GM21360 (cell line): Measurements from ENCODE around the gene COX4I2.

ENCODE experiments used
- ATAC-seq: cut with Tn5 transposase; IDR thresholded peaks from one replicate; pipeline ENCODE4 v1.9.1; 2021; ENCODE audit warnings: mild to moderate bottlenecking, moderate library complexity; ENCODE audit not compliant: unreplicated experiment

The COX4I2 gene

GRCh38 chr20:31691646-31692275 lies 54.0 kb downstream of the COX4I2 start:
- ATAC-seq, result peak; percentile 49

GRCh38 chr20:31693402-31693801 lies 55.7 kb downstream of the COX4I2 start:
- no peak for ATAC-seq

DNA sequence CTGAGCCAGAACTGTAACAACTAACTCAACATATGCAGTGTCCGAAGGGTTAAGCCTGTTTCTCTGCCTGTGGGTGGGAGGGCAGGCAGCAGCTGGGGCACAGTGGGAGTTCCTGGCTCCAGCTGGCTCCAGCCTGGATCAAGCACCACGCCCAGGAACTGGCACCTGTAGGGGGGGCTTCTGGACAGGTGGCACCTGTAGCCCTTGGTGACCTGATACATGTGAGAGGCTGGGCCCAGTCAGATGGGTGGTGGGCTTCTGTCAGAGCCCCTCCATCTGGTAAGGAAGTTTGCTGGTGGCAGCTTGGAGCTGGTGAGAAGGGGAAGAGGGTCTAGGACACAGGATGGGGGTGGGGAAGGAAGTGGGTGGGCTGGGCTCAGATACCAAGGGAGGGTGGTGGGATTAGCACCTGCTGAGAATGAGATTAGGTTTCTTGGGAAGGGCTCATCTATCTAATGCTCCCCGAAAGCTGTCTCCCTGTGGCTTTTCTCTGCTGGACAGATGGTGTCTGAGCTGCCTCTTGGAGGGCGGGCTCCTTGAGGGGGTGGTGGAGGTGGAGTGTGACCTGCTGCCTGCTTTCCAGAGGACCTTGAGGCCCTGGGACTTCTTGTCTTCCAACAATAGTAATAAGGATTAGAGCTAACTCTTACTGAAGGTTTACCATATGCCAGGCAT lies 56.4 kb downstream of the COX4I2 start:
- no peak for ATAC-seq
